Panc1 (cell line): Measurements from ENCODE around the gene DGKG. TPM values are rescaled to one million over a fixed set of nuclear protein-coding genes. Genes with fewer than 3 reads are reported as not detected.

ENCODE experiments used
- ATAC-seq: fragments of 200-7000 bp; cut with Tn5 transposase; 2 replicates; pipeline ENCODE4 v1.9.1; 2020; ENCODE audit warnings: mild to moderate bottlenecking, moderate library complexity
- BruUV-seq: library from RNA; stranded (reverse); fragments of 400-500 nt; replicated peaks from 2 replicates; lab custom pipeline; 2021; lab: Mats Ljungman, UMichigan
- CTCF ChIA-PET: fragments of 300-600 bp; sonication (Branson Sonifier 250); formaldehyde crosslinking; loops from one replicate; lab custom pipeline; 2022; ENCODE audit warnings: antibody characterized with exemption; lab: Charles Lee
- POLR2A ChIA-PET: fragments of 300-600 bp; sonication (Branson Sonifier 250); formaldehyde crosslinking; loops from one replicate; lab custom pipeline; 2022; ENCODE audit warnings: antibody characterized with exemption; lab: Charles Lee
- DNase-seq: peaks from one replicate; pipeline ENCODE4 v3.0.0-alpha.2; 2010; ENCODE audit warnings: low read depth, low spot score
- H3K27ac ChIP-seq: 2 replicates; pipeline ENCODE4 v1.5.1; 2011; ENCODE audit warnings: mild to moderate bottlenecking, low read length, inconsistent platforms
- H3K27me3 ChIP-seq: fragments of 200-500 bp; sonication (Bioruptor generic); 2 replicates; pipeline ENCODE4 v1.6.0; 2014; ENCODE audit warnings: low read length, inconsistent platforms; ENCODE audit not compliant: control insufficient read depth, insufficient read depth
- H3K36me3 ChIP-seq: fragments of 200-500 bp; sonication (Bioruptor generic); 2 replicates; pipeline ENCODE4 v1.5.1; 2014; ENCODE audit warnings: inconsistent platforms, mild to moderate bottlenecking, low read length, moderate library complexity; ENCODE audit not compliant: control insufficient read depth, insufficient read depth
- H3K4me1 ChIP-seq: 2 replicates; pipeline ENCODE4 v1.5.1; 2011; ENCODE audit warnings: inconsistent platforms, mild to moderate bottlenecking, low read length, moderate library complexity; ENCODE audit not compliant: control insufficient read depth, insufficient read depth
- H3K4me3 ChIP-seq, 2 experiments: 2 replicates each; pipeline ENCODE4 v1.5.1; 2011 to 2012; ENCODE audit warnings: low read depth in 2 of 2, low read length in 2 of 2, mild to moderate bottlenecking in 2 of 2, inconsistent platforms in 1 of 2, moderate library complexity in 1 of 2
- H3K9me3 ChIP-seq: fragments of 200-500 bp; sonication (Bioruptor generic); 2 replicates; pipeline ENCODE4 v1.5.1; 2014; ENCODE audit warnings: low read depth, mild to moderate bottlenecking, inconsistent platforms, low read length, moderate library complexity; ENCODE audit not compliant: control insufficient read depth, insufficient read depth
- POLR2AphosphoS5 ChIP-seq: IDR thresholded peaks from 2 replicates; pipeline ENCODE4 v1.6.1; 2012; ENCODE audit warnings: mild to moderate bottlenecking, low read depth, low read length, moderate library complexity
- SIN3A ChIP-seq: IDR thresholded peaks from 2 replicates; pipeline ENCODE4 v1.6.1; 2012; ENCODE audit warnings: low read depth, mild to moderate bottlenecking, low read length, moderate library complexity, borderline replicate concordance; ENCODE audit not compliant: insufficient read depth
- TCF7L2 ChIP-seq: IDR thresholded peaks from 2 replicates; pipeline ENCODE4 v1.6.1; 2011; ENCODE audit warnings: mild to moderate bottlenecking, low read depth, low read length, inconsistent platforms
- in situ Hi-C: cut with HindIII; loops from 2 replicates; pipeline ENCODE4 v1.10.0; 2016; ENCODE audit warnings: low sequenced_read_pairs, low pct_unique_long_range_greater_than_20kb
- intact Hi-C: fragments of 100-400 bp; cut with micrococcal nuclease; formaldehyde crosslinking; loops from one replicate; pipeline ENCODE4 v1.10.0; 2022; ENCODE audit not compliant: unreplicated experiment
- total RNA-seq: library from RNA; stranded (reverse); gene quantifications from one replicate; pipeline ENCODE4 v1.2.1, GENCODE V29; 2021; ENCODE audit not compliant: unreplicated experiment
- TF ChIP-seq, protein P1 (sequence below), 2 experiments: IDR thresholded peaks; 2 replicates each; pipeline ENCODE4 v1.6.1; 2011 to 2012; ENCODE audit warnings: low read depth in 2 of 2, control low read depth in 1 of 2, low read length in 1 of 2, mild to moderate bottlenecking in 1 of 2, moderate library complexity in 1 of 2; ENCODE audit not compliant: insufficient read depth in 1 of 2
- TF ChIP-seq, protein P2 (sequence below): fragments of 450-650 bp; IDR thresholded peaks from 2 replicates; pipeline ENCODE4 v1.5.1; 2017; ENCODE audit warnings: mild to moderate bottlenecking

Gene DGKG
- total RNA-seq, 1 experiment from 2014 or later = 0.46 TPM

DNA sequence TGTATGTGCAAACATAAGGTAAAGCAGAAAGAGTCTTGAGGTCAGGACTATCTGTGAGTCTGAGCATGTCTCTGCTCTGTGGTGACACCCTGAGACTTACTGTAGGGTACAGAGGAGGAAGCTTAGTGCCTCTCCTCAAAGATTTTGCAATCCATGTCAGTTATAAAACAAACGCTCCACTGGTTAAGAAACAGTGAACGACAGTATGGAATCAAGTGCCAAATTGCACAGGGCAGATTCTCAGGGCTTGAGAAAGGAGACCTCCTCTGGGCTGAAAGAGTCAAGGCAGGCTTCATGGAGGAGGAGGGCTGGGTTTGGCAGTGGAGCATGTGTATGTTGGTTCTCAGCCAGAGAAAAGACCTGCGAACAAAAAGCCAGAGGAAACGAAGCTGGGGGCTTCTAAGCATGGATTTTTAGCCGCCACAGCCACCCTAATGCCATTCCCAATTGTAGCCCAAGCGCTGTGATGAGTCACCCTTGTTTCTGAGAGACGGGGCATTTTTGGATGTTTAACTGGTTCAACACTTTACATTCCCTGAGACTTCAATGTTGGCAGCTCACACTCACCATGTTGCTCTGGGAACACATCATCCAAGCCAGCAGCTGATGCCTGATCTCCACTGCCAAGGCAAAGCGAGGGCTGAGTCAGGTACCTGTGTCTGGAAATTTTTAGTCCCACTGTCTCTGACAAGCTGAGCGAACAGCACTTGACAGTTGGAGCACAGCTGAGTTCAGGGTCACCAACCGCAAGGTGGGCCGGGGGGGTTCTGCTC lies 3.4 kb upstream of the DGKG start:
- CTCF ChIA-PET = no interaction called here
- H3K27me3 ChIP-seq = peaks cover 73% of the 10 kb centered on the region

DNA sequence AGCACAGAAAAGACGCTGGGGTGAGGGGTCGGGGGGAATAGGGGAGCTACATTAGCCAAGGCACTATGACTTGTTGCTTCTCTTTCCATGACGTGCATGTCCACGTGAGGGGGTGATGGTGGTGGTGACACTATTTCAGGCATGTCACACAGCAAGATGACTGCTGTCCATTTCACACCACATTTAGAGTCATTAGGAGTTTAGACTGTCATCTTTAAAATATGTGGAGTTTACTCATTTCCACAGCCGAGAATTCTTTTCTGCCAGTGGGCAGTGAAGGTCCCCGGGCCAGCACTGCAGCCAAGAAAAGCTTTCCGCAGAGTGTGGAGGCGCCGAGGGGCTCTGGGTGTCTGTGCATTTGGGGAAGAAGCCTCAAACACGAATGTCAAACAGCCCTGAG lies 954 bp upstream of the DGKG start:
- Histone ChIP-seq H3K27me3 (peaks cover 67% of the 10 kb centered on the region), H3K4me3 (no peak overlapping the region), H3K9me3 (no peaks in the 10 kb centered on the region), H3K36me3 (no peaks in the 10 kb centered on the region), H3K4me1 (peaks cover 7% of the 10 kb centered on the region; the same call in 1 of the 2 replicates), H3K27ac (no peak overlapping the region)
- CTCF ChIA-PET = no interaction called here
- ATAC-seq = no peak
- in situ Hi-C loops (no loop called here), intact Hi-C loops (no loop called here)
- BruUV-seq = no TSS peak
- TF ChIP-seq TCF7L2 (no peak), POLR2AphosphoS5 (no peak), SIN3A (no peak)
- TF ChIP-seq, protein P1, sequence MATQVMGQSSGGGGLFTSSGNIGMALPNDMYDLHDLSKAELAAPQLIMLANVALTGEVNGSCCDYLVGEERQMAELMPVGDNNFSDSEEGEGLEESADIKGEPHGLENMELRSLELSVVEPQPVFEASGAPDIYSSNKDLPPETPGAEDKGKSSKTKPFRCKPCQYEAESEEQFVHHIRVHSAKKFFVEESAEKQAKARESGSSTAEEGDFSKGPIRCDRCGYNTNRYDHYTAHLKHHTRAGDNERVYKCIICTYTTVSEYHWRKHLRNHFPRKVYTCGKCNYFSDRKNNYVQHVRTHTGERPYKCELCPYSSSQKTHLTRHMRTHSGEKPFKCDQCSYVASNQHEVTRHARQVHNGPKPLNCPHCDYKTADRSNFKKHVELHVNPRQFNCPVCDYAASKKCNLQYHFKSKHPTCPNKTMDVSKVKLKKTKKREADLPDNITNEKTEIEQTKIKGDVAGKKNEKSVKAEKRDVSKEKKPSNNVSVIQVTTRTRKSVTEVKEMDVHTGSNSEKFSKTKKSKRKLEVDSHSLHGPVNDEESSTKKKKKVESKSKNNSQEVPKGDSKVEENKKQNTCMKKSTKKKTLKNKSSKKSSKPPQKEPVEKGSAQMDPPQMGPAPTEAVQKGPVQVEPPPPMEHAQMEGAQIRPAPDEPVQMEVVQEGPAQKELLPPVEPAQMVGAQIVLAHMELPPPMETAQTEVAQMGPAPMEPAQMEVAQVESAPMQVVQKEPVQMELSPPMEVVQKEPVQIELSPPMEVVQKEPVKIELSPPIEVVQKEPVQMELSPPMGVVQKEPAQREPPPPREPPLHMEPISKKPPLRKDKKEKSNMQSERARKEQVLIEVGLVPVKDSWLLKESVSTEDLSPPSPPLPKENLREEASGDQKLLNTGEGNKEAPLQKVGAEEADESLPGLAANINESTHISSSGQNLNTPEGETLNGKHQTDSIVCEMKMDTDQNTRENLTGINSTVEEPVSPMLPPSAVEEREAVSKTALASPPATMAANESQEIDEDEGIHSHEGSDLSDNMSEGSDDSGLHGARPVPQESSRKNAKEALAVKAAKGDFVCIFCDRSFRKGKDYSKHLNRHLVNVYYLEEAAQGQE (IDR thresholded peaks at IDR 0.05; ENCODE audit: insufficient read depth in 1 of 2, low read depth in 2 of 2, low read length in 1 of 2) = no peak
- TF ChIP-seq, protein P2, sequence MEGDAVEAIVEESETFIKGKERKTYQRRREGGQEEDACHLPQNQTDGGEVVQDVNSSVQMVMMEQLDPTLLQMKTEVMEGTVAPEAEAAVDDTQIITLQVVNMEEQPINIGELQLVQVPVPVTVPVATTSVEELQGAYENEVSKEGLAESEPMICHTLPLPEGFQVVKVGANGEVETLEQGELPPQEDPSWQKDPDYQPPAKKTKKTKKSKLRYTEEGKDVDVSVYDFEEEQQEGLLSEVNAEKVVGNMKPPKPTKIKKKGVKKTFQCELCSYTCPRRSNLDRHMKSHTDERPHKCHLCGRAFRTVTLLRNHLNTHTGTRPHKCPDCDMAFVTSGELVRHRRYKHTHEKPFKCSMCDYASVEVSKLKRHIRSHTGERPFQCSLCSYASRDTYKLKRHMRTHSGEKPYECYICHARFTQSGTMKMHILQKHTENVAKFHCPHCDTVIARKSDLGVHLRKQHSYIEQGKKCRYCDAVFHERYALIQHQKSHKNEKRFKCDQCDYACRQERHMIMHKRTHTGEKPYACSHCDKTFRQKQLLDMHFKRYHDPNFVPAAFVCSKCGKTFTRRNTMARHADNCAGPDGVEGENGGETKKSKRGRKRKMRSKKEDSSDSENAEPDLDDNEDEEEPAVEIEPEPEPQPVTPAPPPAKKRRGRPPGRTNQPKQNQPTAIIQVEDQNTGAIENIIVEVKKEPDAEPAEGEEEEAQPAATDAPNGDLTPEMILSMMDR = no peak
- POLR2A ChIA-PET = interaction anchor here (0.5 kb wide), 1 partner anchor 16 kb away, joined by 13 read pairs; no protein-coding TSS in a partner anchor
- no peak for DNase-seq

More for the DNA sequence above, 3.4 kb upstream of the DGKG start:
- ATAC-seq = no peak
- intact Hi-C loops = no loop called here
- Histone ChIP-seq H3K27ac (no peak overlapping the region), H3K36me3 (no peaks in the 10 kb centered on the region), H3K4me3 (no peak overlapping the region), H3K9me3 (no peaks in the 10 kb centered on the region), H3K4me1 (peaks cover 7% of the 10 kb centered on the region; the same call in 1 of the 2 replicates)
- no TSS peak for BruUV-seq
- POLR2A ChIA-PET = interaction anchor here (0.6 kb wide), 1 partner anchor 580 kb away, joined by 6 read pairs; no protein-coding TSS in a partner anchor
- TF ChIP-seq POLR2AphosphoS5 (no peak), SIN3A (no peak), TCF7L2 (no peak)
- TF ChIP-seq, protein P1 (IDR thresholded peaks at IDR 0.05; ENCODE audit: insufficient read depth in 1 of 2, low read depth in 2 of 2, low read length in 1 of 2) = no peak
- TF ChIP-seq, protein P2 = no peak
- in situ Hi-C loops = no loop called here
- no peak for DNase-seq
